Measurements from ENCODE around the gene MSANTD1.

Gene MSANTD1

GRCh38 chr4:3208826-3209225, 40.1 kb upstream of the MSANTD1 start:
- Histone ChIP-seq H3K27me3 (ENCODE audit: control insufficient read depth, low read length) (no peaks in the 10 kb centered on the region), H3K9me3 (ENCODE audit: control insufficient read depth, insufficient read depth, low read length) (no peaks in the 10 kb centered on the region), H3K4me1 (ENCODE audit: control insufficient read depth, low read length) (no peaks in the 10 kb centered on the region), H3K79me2 (ENCODE audit: control insufficient read depth, low read length) (no peaks in the 10 kb centered on the region), H3K27ac (ENCODE audit: low read depth, low read length) (no peak overlapping the region), H3K9me2 (replicated peaks; ENCODE audit: control insufficient read depth, low read length) (no peaks in the 10 kb centered on the region), H4K20me1 (ENCODE audit: control insufficient read depth, insufficient read depth, low read depth, low read length) (no peaks in the 10 kb centered on the region), H3K4me2 (ENCODE audit: low read length) (no peak overlapping the region), H3F3A (ENCODE audit: control insufficient read depth, insufficient read depth) (no peaks in the 10 kb centered on the region), H3K36me3 (ENCODE audit: control insufficient read depth, low read length) (peaks cover 76% of the 10 kb centered on the region), H3K4me3 (ENCODE audit: low read length) (no peak overlapping the region)
- TF ChIP-seq CTCF (IDR thresholded peaks at IDR 0.05; ENCODE audit: low read depth, low read length, poor library complexity, severe bottlenecking) (no peak), EZH2phosphoT487 (IDR thresholded peaks at IDR 0.05; ENCODE audit: borderline replicate concordance, low read length) (no peak)

- H3K9me3 ChIP-seq (ENCODE audit: control insufficient read depth, insufficient read depth, low read length), result no peaks in the 10 kb centered on the region
- no peaks in the 10 kb centered on the region for H4K20me1 ChIP-seq (ENCODE audit: control insufficient read depth, insufficient read depth, low read depth, low read length)
- no peak overlapping the region for H3K4me2 ChIP-seq (ENCODE audit: low read length)
- no peaks in the 10 kb centered on the region for H3K27me3 ChIP-seq (ENCODE audit: control insufficient read depth, low read length)
- H3K4me1 ChIP-seq (ENCODE audit: control insufficient read depth, low read length), result no peaks in the 10 kb centered on the region
- no peaks in the 10 kb centered on the region for H3K79me2 ChIP-seq (ENCODE audit: control insufficient read depth, low read length)
- H3K36me3 ChIP-seq (ENCODE audit: control insufficient read depth, low read length), result peaks cover 80% of the 10 kb centered on the region
- no peak overlapping the region for H3K4me3 ChIP-seq (ENCODE audit: low read length)
- no peaks in the 10 kb centered on the region for H3F3A ChIP-seq (ENCODE audit: control insufficient read depth, insufficient read depth)
- H3K27ac ChIP-seq (ENCODE audit: low read depth, low read length), result no peak overlapping the region
- H3K9me2 ChIP-seq (replicated peaks; ENCODE audit: control insufficient read depth, low read length), result no peaks in the 10 kb centered on the region
- TF ChIP-seq EZH2phosphoT487 (IDR thresholded peaks at IDR 0.05; ENCODE audit: borderline replicate concordance, low read length) (no peak), CTCF (IDR thresholded peaks at IDR 0.05; ENCODE audit: low read depth, low read length, poor library complexity, severe bottlenecking) (no peak)
Measured at GRCh38 chr4:3209551-3210325, 39.2 kb upstream of the MSANTD1 start.

GRCh38 chr4:3210467-3210866, 38.5 kb upstream of the MSANTD1 start:
- no peak overlapping the region for H3K27ac ChIP-seq (ENCODE audit: low read depth, low read length)
- H3K9me2 ChIP-seq (replicated peaks; ENCODE audit: control insufficient read depth, low read length), result no peaks in the 10 kb centered on the region
- H3K36me3 ChIP-seq (ENCODE audit: control insufficient read depth, low read length), result peaks cover 88% of the 10 kb centered on the region
- H3K79me2 ChIP-seq (ENCODE audit: control insufficient read depth, low read length), result no peaks in the 10 kb centered on the region
- no peaks in the 10 kb centered on the region for H3K9me3 ChIP-seq (ENCODE audit: control insufficient read depth, insufficient read depth, low read length)
- no peaks in the 10 kb centered on the region for H3K27me3 ChIP-seq (ENCODE audit: control insufficient read depth, low read length)
- H3K4me3 ChIP-seq (ENCODE audit: low read length), result no peak overlapping the region
- H3K4me1 ChIP-seq (ENCODE audit: control insufficient read depth, low read length), result no peaks in the 10 kb centered on the region
- TF ChIP-seq CTCF (IDR thresholded peaks at IDR 0.05; ENCODE audit: low read depth, low read length, poor library complexity, severe bottlenecking) (no peak), EZH2phosphoT487 (IDR thresholded peaks at IDR 0.05; ENCODE audit: borderline replicate concordance, low read length) (no peak)
- no peaks in the 10 kb centered on the region for H3F3A ChIP-seq (ENCODE audit: control insufficient read depth, insufficient read depth)
- H4K20me1 ChIP-seq (ENCODE audit: control insufficient read depth, insufficient read depth, low read depth, low read length), result no peaks in the 10 kb centered on the region
- no peak overlapping the region for H3K4me2 ChIP-seq (ENCODE audit: low read length)
